ENCODE data around the gene ATRX. TPM values are rescaled to one million over a fixed set of nuclear protein-coding genes. Genes with fewer than 3 reads are reported as not detected.
"Not testable (repeated sequence)": the region's sequence is repeated elsewhere in the genome, so short reads cannot be mapped to it uniquely, and the experiment has no call there.

Gene ATRX
- total RNA-seq, 6 donors from 2014 or later: 57.0 to 151 (median 98.2) TPM

DNA sequence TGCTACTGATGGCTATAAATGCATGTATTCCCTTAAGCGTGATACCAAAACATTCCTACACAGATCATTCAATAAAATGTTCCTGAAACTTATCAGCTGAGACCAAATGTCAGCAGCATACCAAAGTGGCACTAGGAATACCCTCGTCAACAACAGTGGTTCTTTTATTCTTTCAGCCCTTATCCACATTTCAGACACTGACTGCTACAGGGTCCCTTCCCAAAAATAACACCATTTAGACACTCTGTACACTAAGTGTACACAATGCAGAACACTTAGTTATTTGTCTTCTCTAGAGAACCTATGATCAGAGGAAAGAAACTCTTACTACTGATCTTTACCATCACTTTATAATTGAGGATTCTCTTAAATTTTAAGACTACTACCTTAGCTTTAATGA lies 94.1 kb downstream of the ATRX start:
- Histone ChIP-seq H3K4me3 (no peak overlapping the region), H3K4me1 (no peaks in the 10 kb centered on the region), H3K36me3 (no peaks in the 10 kb centered on the region), H3K27ac (no peak overlapping the region), H3K9me3 (no peaks in the 10 kb centered on the region), H3K27me3 (no peaks in the 10 kb centered on the region)
- no peak for ATAC-seq (ENCODE audit: low FRiP score in 2 of 2)
- no peak for TF ChIP-seq EP300 (IDR thresholded peaks at IDR 0.05)
- TF ChIP-seq POLR2AphosphoS5 (IDR thresholded peaks at IDR 0.05): no peak
- TF ChIP-seq, protein P1, sequence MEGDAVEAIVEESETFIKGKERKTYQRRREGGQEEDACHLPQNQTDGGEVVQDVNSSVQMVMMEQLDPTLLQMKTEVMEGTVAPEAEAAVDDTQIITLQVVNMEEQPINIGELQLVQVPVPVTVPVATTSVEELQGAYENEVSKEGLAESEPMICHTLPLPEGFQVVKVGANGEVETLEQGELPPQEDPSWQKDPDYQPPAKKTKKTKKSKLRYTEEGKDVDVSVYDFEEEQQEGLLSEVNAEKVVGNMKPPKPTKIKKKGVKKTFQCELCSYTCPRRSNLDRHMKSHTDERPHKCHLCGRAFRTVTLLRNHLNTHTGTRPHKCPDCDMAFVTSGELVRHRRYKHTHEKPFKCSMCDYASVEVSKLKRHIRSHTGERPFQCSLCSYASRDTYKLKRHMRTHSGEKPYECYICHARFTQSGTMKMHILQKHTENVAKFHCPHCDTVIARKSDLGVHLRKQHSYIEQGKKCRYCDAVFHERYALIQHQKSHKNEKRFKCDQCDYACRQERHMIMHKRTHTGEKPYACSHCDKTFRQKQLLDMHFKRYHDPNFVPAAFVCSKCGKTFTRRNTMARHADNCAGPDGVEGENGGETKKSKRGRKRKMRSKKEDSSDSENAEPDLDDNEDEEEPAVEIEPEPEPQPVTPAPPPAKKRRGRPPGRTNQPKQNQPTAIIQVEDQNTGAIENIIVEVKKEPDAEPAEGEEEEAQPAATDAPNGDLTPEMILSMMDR (IDR thresholded peaks at IDR 0.05): no peak
- TF ChIP-seq POLR2A (IDR thresholded peaks at IDR 0.05): no peak
- WGBS, 2 donors: 62 to 77% methylated on average over 2 of the region's 2 CpGs
- no peak for DNase-seq

DNA sequence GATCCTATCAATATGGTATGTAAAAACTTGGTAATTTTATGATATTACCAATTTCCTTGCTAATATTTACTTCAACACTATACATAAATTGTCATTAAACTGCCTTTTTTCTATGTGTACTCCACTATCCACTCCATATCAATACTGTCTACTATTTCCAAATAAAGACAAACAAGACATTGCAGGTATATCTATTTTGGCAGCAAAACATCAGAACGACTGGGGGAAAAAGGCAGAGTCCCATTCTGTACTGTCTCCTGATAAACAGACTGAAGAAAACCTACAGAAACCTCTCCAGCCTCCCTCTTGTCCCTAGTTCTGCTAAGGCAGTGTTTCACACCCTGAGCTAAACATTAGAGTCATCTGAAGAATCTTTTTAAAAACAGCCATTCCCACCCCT lies 96.6 kb downstream of the ATRX start:
- Histone ChIP-seq H3K27ac (no peak overlapping the region), H3K4me1 (no peaks in the 10 kb centered on the region), H3K4me3 (no peak overlapping the region), H3K27me3 (no peaks in the 10 kb centered on the region), H3K9me3 (no peaks in the 10 kb centered on the region), H3K36me3 (peaks cover 0 to 7% (median under 1%) of the 10 kb centered on the region in 4 donors)
- no peak for DNase-seq
- TF ChIP-seq EP300 (IDR thresholded peaks at IDR 0.05): no peak
- no peak for TF ChIP-seq POLR2AphosphoS5 (IDR thresholded peaks at IDR 0.05)
- TF ChIP-seq, protein P1 (IDR thresholded peaks at IDR 0.05): no peak
- TF ChIP-seq POLR2A (IDR thresholded peaks at IDR 0.05): no peak
- ATAC-seq (ENCODE audit: low FRiP score in 2 of 2): no peak
- 52 to 70% methylated on average over 1 of the region's 1 CpG for WGBS, 2 donors

DNA sequence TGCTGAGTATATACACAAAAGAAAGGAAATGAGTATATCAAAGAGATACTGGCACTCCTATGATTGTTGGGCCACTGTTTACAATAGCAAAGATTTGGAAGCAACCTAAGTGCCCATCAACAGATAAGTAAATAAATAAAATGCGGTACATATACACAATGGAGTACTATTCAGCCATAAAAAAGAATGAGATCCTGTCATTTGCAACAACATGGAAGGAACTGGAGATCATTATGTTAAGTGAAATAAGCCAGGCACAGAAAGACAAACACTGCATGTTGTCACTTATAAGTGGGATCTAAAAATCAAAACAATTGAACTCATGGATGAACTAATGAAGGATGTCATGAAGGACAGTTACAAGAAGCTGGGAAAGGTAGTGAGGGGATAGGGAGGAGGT lies 100.3 kb downstream of the ATRX start:
- not testable (repeated sequence) for ATAC-seq (ENCODE audit: low FRiP score in 2 of 2); H3K4me3 ChIP-seq; DNase-seq; H3K4me1 ChIP-seq; H3K9me3 ChIP-seq; H3K27ac ChIP-seq; H3K27me3 ChIP-seq
- WGBS, 2 donors: 83 to 94% methylated on average over 1 of the region's 1 CpG
- peaks cover 0 to 15% (median 5%) of the 10 kb centered on the region in 4 donors for H3K36me3 ChIP-seq

DNA sequence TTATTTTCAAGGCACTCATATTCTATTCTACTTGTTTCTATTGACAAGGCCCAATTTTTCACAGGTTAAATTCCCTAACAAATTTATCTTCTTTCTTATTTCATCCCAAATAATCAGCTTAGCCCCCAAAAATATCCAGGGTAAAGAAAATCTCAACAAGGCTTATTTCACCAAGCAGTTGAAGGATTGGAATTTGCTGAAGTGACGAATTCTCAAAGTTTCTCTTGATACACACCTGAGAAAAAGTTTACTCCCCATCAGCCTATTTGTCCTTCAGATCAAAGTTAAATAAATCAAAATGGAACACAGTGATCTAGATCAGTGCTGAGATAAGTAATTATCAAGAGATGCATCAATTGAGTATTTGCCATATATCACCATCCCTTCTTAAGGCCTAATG lies 106.9 kb downstream of the ATRX start:
- DNase-seq: no peak
- whole genome bisulfite sequencing, 2 donors: 88 to 100% methylated on average over 1 of the region's 1 CpG
- Histone ChIP-seq H3K4me3 (no peak overlapping the region), H3K27me3 (no peaks in the 10 kb centered on the region), H3K9me3 (no peaks in the 10 kb centered on the region), H3K27ac (no peak overlapping the region), H3K36me3 (peaks cover 0 to 8% (median 3%) of the 10 kb centered on the region in 4 donors), H3K4me1 (no peaks in the 10 kb centered on the region)
- ATAC-seq (ENCODE audit: low FRiP score in 2 of 2): no peak
- TF ChIP-seq EP300 (IDR thresholded peaks at IDR 0.05) (no peak), POLR2A (IDR thresholded peaks at IDR 0.05) (no peak), POLR2AphosphoS5 (IDR thresholded peaks at IDR 0.05) (no peak)
- TF ChIP-seq, protein P1 (IDR thresholded peaks at IDR 0.05): no peak

DNA sequence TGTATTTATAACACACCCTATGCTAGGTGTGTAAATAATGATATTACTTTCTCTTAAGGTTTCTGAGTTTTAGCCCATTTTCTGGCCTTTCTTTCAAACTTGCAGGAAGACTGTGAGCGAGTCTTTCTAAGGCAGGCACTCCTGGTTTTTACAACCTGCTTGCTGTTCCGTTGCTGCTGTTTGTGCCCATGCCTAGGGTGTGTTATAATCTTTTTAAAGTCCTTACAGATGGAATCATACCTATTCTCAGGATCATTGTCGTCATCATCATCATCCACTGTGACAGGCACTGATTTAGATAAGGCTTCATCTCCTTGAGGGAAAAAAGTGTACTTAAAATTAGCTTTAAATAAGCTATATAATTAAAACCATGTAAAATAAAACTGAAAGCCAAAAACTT lies 110.0 kb downstream of the ATRX start:
- no peak overlapping the region for H3K27ac ChIP-seq
- H3K4me1 ChIP-seq: no peaks in the 10 kb centered on the region
- no peaks in the 10 kb centered on the region for H3K9me3 ChIP-seq
- TF ChIP-seq EP300 (IDR thresholded peaks at IDR 0.05) (no peak), POLR2AphosphoS5 (IDR thresholded peaks at IDR 0.05) (no peak), POLR2A (IDR thresholded peaks at IDR 0.05) (no peak)
- TF ChIP-seq, protein P1 (IDR thresholded peaks at IDR 0.05): no peak
- H3K27me3 ChIP-seq: no peaks in the 10 kb centered on the region
- DNase-seq (no peak), ATAC-seq (ENCODE audit: low FRiP score in 2 of 2) (no peak)
- no peak overlapping the region for H3K4me3 ChIP-seq
- WGBS, 2 donors: 82 to 96% methylated on average over 3 of the region's 3 CpGs
- no peaks in the 10 kb centered on the region for H3K36me3 ChIP-seq
